HG02798 (cell line): ENCODE data around the gene CTU2.

Source experiments
- ATAC-seq: cut with Tn5 transposase; IDR thresholded peaks from one replicate; pipeline ENCODE4 v1.9.1; 2021; ENCODE audit warnings: mild to moderate bottlenecking; ENCODE audit not compliant: unreplicated experiment, poor library complexity

CTU2 gene

DNA sequence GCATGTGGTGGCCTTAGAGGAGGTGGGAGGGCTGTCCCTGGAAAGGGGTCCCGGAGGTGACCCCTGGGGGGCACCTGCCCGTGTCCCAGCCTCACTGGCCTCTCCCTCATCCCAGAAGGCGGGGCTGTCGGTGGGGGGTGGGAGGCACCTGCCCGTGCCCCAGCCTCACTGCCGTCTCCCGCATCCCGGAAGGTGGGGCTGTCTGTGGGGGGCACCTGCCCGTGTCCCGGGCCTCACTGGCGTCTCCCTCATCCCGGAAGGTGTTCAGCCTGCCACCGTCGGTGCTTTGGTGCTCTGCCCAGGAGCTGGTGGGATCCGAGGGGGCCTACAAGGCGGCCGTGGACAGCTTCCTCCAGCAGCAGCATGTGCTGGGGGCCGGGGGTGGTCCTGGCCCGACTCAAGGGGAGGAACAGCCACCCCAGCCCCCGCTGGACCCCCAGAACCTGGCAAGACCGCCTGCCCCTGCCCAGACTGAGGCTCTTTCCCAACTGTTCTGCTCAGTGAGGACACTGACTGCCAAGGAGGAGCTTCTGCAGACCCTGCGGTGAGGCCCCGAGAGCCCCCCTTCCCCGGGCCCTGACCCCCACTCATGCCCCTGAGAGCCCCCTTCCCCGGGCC is 6.2 kb downstream of the CTU2 start:
- no peak for ATAC-seq

DNA sequence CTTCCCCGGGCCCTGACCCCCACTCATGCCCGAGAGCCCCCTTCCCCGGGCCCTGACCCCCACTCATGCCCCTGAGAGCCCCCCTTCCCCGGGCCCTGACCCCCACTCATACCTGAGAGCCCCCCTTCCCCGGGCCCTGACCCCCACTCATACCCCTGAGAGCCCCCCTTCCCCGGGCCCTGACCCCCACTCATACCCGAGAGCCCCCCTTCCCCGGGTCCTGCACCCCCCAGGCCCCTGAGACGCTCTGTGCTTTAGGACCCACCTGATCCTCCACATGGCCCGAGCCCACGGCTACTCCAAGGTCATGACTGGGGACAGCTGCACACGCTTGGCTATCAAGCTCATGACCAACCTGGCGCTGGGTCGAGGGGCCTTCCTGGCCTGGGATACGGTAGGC is 6.8 kb downstream of the CTU2 start:
- no peak for ATAC-seq

DNA sequence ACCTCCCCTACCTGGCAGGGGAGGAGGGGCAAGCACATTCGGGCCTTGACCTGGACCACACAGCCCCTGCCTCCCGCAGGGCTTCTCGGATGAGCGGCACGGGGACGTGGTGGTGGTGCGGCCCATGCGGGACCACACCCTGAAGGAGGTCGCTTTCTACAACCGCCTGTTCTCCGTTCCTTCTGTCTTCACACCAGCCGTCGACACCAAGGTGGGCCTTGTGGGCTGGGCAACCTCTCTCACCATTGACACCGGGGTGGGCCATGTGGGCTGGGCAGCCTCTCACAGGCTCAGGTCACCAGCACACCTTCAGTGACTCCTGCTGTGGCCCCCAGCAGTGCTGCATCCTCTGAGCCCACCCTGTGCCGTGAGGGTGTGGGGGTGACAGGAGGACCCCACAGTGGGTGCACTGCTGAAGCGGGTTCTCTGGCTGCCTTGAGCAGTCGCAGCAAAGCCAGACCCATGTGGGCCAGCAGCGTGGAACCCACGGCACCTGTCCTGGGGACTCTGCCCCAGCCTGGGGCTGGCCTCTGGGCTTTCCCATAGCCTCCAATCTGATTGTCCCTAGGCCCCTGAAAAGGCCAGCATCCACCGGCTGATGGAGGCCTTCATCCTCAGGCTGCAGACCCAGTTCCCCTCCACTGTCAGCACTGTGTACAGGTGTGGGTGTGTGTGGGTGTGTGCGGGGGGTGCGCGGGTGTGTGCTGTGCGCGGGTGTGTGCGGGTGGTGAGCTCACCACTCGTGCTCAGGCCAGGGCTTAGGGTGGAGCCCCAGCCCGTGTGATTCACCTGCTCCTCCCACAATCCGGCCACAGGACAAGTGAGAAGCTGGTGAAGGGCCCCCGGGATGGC is 7.5 kb downstream of the CTU2 start:
- ATAC-seq = no peak

DNA sequence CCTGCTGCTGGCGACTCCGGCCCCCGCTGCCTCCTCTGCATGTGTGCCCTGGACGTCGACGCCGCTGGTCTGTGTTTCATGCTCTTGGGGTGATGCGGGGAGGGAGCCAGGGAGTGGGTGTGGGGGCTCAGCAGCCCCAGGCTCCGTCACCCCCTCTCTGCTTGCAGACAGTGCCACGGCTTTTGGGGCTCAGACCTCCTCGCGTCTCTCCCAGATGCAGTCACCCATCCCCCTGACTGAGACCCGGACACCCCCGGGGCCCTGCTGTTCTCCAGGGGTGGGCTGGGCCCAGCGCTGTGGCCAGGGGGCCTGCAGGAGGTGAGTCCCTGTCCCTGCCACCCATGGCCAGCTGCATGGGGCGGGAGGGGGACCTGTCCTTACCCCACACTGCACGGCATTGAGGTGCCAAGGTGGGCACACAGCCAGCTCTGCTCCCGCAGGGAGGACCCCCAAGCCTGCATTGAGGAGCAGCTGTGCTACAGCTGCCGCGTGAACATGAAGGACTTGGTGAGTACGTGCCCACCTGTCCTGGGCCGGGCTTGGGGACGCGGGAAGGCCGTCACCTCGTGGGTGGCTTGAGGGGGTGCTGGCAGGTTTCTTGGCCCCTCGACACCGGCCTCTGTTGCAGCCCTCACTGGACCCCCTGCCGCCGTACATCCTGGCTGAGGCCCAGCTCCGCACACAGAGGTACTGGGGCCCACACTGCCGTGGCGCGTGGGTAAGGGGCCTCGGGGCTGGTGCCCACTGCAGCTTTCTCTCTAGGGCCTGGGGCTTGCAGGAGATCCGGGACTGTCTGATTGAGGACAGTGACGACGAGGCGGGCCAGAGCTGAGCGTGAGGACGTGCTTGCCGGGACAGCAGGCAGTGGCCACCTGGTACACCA is 8.4 kb downstream of the CTU2 start:
- ATAC-seq = no peak

DNA sequence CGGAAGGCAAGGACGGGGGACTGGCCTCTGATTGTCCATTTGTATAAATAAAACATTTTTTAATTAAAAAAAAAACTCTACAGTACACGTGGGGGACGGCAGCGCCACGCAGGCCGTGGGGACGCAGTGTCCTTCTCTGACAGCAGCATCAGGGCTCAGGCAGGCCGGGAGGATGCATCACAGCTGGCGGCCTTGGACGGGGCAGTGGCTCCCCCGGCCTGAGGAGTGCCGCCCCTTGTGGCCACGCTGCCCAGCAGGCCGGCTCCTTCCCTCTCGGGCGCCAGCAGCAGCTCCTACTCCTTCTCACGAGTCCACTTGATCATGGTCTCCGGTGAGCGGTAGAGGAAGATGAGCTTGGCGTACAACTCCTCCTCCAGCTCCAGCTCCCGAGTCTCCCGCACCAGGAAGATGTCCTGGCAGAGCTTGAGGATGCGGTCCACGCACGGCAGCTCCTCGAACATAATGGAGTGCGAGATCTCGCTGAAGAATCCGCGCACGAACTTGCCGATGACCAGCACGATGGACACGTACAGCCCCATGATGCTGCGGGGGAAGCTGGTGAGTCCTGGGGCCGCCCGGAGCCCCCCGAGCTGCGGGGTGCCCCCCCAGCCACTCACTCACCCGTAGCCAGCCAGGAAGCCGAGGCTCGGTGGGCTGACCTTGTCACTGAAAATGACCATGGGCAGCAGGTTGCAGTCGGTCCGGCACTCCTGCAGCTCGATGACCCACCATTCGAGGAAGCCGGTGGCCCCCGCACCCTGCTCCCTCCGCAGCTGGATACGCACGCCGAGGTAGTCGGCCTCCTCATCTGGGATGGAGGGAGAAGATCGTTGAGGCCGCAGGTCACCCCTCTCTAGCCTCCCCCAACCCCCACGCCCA is 9.2 kb downstream of the CTU2 start:
- ATAC-seq = no peak

DNA sequence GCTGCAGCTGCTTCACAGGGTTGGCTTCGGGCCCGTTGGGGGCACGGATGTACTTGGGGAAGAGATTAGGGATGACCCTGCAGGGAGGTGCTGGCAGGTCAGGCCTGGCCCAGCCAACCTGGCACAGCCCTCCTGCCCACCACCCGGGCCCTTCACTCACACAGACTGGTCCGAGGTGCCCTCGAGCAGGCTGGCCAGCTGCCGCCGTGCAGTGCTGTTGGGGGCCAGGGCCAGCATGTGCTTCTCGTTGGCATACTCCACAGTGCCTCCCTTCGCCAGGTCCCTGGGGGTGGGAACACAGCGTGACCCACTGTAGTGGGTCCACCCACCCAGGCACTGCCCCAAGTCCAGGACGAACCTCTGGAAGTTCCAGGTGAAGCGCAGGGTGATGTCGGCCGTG is 9.9 kb downstream of the CTU2 start:
- no peak for ATAC-seq

DNA sequence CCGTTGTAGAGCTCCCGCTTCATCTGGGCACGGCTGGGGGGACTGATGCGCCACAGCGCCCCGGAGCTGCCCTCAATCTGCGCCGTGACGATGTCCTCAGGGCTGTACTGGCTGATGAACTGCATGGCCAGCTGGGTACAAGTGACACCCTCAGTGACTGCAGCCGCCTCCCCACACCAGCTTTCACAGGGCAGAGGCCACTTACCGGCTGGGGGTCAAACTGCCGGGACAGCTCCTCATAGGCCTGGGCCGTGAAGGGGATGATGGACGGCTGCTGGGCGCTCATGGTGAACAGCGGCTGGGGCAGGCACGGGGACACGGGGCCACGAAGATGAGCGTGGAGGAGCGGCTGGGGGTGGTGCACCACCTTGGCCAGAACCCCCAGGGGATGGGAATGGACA is 10.3 kb downstream of the CTU2 start:
- no peak for ATAC-seq

DNA sequence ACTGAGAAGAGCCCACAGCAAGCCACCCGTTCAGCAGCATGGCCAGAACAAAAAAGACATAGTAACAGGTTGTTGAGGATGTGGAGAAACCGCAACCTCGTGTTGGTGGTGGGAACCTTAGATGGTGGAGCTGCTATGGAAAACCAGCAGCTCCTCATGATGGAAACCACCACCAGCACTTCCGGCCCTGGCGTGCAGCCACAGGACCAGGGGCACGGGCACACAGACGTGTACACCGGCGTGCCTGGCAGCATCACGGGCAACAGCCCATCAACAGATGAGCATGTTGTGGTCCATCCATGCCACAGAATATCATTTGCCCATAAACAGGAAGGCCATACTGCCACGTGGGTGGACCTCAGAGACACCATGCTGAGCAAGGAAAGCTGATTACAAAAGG is 11.9 kb downstream of the CTU2 start:
- no peak for ATAC-seq

DNA sequence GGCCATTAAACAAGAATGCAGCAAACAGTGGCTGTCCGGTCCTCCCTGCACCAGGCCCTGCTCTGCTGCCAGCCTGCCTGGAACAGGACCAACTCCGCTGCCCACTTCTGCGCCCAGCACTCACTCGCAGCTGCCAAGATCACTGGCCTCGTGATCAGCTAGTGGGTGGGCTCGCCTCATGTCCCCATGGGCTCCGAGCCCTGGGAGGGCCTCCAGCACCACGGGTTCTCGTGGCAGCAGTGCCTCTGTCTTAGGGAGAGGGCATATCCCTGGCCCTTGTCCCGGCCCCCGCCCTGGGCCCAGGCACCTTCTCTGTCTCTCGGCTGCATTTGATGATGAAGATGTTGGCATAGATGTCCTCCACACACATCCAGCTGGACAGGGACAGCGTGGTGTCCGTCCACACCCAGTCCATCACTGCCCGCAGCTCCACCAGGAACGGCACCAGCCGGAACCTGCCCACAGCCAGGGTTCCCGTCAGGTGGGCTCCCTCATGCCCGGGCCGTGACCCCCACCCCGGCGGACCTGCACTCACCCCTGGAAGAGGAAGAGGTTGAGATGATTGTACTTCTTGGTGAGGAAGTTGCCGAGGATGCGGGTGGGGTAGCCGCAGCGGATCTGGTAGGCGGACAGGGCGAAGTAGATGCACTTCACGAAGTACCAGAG is 13.1 kb downstream of the CTU2 start:
- no peak for ATAC-seq

DNA sequence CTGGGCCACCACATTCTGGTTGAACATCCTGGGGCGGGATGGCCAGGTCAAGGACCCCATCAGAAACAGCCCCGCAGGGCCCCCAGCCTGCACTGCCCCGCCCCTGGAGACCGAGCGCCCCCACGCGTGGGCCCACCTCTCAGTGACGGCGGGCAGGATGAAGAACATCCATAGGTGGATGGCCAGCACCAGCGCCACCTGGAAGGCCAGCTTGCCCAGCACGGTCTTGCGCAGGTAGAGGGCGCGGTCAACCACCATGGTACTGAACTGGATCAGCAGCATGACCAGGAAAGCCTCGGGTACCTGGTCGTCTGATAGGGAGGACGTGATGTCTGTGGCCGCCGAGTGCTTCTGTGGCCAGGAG is 13.6 kb downstream of the CTU2 start:
- ATAC-seq = no peak

DNA sequence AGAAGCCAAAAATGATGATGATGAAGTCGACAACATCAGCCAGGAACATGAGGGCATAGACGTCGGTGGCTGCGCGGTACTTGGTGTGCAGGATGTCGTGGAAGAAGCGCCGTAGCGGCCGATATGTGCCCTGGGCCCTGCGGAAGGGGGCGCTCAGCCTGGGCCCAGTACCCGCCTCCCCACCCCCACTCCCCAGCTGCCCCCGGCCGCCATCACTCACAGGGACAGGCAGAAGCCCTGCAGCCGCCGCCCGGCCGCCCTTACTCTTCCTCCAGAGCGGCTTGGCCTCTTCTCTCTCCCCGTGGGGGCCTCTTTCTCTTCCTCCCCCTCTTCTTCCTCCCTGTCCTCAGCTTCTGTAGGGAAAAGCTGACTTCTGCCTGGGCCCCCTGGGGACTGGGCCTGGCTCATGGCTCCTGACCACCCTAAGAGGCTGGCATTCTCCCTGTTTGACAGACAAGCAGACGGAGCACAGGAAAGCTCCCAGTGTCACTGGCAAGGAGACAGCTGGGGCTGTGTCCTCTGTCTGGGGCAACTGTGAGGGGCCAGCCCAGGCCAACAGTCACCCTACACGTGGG is 14.2 kb downstream of the CTU2 start:
- no peak for ATAC-seq

DNA sequence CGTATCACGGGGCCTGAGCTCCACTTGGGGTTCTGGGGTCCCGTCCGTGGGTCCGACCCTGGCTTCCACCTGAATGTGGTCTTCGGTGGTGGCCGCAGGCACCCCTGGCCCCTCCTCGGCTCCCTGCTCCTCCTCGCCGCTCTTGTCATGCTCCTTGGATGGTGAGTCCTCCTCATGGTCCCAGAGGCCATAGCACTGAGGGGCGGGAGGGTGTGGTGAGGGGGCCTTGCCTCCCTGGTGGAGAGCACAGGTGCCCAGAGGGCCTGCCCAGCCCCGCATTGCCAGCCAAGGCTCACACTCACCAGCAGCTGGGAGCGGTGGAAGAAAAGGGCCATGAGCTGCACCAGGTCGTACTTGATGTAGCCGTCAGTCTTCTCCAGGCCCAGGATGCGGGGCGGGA is 14.9 kb downstream of the CTU2 start:
- no peak for ATAC-seq

DNA sequence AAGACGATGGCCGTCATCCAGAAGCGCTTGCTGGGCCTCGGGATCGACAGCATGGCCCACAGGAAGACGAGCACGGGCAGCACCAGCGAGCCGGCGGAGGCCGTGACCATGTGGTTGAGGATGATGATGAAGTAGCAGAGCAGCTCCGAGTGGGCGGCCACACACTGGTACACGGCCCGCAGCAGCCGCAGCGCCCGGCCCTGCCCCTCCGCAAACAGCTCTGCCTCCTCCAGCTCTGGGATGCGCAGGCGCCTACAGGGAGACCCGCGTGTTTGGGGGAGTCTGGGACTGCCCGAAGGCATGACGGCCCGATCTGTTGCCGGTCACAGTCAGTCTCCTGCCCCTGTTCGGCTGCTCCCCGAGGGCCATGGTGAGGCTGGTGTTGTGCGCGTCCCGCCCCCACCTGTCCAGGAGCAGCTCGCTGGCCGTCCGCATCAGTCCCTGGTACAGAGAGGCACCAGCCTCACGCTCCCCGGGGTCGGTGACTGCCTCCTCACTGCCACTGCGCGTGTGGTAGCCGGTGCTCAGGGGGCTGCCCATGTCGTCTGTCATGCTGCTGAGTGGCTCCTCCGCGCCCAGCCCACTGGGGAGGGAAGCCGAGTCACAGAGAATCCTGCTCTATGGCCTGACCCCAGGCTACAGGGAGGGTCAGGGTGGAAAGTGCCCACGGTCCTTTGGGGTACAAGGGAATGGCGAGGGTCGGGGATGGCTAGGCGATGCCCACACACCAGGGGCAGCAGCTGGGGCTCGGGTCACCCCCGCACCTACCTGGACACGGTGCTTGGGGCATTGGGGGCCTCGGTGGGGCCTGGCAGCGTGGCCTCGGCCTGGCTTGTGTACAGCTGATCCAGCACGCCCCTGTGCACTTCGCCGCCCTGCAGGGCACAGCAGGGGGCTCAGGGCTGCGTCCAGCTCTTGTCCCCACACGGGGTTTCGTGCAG is 15.8 kb downstream of the CTU2 start:
- no peak for ATAC-seq

DNA sequence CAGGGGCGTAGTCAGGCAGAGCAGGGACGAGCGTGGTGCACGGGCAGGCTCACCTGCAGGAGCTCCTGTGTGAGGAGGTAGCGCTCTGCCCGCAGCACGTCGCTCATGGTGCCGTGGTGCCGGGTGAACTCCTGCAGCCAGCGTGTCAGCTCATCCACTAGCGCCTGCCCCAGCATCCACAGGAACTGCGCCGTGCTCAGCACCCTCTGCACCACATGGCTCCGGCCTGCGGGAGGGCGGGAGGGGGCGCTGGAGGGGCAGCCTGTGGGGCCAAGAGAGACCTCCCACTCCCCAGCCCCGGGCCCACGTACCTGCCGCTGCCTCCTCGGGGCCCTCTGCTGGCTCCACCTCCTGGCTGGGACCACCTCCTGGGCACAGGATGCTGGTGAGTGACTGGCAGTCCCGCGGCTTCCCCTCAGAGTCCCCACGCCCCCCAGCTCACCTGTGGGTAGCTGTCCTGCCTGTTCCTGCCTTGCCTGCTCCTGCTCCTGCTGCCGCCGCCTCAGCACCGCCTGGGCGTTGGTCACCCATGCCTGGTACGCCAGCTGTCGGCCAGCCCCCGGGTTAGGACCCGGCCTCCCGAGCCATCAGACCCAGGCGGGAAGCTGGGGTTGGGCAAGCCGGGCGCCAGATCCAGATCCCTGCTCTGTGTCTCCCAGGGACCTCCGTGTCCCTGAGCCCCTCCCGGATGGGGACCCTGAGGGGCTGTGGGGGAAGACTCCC is 16.6 kb downstream of the CTU2 start:
- no peak for ATAC-seq

DNA sequence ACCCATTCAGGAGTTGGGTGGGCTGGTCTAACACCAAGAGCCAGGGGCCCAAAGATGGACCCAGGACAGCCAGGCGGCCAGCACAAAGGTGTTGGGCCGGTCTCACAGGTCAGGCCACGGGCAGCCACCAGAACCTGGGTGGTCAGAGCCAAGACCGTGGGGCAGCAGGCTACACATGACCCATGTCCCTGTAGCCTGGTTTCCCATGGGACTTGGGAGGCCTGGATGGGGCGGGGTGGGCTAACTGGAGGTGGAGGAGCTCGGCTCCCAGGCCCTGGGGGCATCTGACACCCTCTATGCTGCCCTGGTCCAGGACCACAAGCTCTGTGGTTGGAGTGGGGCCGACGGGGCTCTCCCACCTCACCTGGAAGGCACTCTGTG is 17.2 kb downstream of the CTU2 start:
- ATAC-seq = no peak

DNA sequence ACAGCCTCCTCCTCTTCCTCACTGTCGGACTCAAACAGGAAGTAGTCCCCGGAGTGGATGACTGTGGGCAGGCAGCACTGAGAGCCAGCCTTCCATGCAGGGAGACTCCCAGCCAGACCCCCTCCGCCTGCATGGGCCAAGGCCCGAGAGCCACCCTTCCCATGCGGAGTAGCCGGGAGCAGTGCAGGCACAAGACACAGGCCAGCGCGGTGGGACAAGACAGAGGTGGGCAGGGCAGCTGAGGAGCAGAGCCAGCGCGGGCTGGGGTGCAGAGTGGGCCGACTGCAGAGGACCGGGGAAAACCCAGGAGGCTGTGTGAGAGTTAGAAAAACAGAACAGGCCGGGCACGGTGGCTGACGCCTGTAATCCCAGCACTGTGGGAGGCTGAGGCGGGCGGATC is 17.6 kb downstream of the CTU2 start:
- no peak for ATAC-seq

DNA sequence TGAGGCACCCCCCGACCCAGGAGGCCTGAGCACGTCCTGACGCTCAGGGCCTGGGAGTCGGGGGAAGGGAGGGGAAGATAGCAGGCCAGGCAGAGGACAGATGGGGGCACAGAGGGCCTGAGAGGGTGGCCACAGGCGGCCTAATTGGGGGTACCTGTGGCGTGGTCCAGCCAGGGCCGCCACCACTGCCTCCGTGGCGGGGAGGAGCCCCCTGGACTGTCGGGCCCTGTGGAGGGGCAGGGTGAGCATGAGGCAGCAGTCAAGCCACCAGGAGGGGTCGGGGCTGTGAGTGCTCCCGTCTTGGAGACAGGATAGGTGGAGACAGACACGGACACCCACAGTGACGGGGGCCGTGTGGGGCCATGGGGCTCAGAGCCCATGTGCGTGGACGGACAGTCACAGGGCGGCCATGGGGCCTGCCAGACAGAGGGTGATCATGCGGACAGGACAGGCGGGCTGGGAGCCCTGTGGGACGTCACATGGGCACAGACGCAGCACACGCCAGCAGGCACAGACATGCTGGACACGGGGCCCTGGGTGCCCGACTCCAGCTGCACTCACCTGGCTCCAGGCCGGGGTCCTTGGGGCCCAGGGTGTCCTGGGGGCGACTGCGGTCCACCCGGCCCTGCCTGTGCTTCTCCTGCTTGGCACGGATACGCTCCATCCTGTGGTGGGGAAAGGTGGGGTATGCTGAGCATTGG is 18.7 kb downstream of the CTU2 start:
- ATAC-seq = no peak
